Measurements from ENCODE around the gene MXRA8.

DNA sequence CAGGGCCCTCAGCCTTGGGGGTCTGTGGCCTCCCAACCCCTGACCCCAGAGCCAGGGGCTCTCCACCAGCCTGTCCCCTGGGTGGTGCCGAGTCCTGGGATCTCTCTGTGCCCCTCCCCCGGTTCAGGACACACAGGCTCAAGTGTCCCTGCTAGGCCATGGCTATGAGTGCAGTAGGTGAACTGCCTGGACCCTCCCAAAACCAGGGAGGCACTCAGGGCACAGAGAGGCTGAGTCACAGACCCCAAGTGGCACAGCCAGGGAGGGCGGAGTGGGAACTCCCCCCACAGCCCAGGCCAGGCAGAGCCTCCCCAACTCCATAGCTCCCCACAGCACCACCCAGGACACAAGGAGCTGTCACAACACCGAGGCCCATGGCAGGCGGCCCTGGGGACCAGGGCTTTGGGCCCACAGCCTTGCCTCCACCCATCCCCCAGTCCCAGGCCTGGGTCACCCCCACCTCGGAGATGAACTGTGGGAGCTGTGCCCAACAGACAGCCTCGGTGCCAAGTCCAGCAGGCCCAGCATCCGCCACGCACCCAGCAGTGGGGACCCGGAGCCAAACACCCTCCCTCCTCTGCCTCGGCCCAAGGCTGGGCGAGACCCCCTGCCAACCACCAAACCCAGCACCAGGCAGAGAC lies 12.4 kb downstream of the MXRA8 start:
- TF ChIP-seq, protein P1, sequence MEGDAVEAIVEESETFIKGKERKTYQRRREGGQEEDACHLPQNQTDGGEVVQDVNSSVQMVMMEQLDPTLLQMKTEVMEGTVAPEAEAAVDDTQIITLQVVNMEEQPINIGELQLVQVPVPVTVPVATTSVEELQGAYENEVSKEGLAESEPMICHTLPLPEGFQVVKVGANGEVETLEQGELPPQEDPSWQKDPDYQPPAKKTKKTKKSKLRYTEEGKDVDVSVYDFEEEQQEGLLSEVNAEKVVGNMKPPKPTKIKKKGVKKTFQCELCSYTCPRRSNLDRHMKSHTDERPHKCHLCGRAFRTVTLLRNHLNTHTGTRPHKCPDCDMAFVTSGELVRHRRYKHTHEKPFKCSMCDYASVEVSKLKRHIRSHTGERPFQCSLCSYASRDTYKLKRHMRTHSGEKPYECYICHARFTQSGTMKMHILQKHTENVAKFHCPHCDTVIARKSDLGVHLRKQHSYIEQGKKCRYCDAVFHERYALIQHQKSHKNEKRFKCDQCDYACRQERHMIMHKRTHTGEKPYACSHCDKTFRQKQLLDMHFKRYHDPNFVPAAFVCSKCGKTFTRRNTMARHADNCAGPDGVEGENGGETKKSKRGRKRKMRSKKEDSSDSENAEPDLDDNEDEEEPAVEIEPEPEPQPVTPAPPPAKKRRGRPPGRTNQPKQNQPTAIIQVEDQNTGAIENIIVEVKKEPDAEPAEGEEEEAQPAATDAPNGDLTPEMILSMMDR (IDR thresholded peaks at IDR 0.05; ENCODE audit: low read length) = no peak
- no peak for TF ChIP-seq EZH2 (optimal IDR thresholded peaks at IDR 0.05; ENCODE audit: low read depth, low read length)
